Measurements from ENCODE around the gene TOMM40. TPM values are rescaled to one million over a fixed set of nuclear protein-coding genes. Genes with fewer than 3 reads are reported as not detected.
A peak's percentile ranks its signal among the peaks of the same experiment; 100 is the strongest.

The TOMM40 gene
- total and polyA plus RNA-seq, 2 of the 13 experiments (the other 11 are each of a cell fraction or from before 2014, with no cell fraction given) = 72.0 to 110 TPM

DNA sequence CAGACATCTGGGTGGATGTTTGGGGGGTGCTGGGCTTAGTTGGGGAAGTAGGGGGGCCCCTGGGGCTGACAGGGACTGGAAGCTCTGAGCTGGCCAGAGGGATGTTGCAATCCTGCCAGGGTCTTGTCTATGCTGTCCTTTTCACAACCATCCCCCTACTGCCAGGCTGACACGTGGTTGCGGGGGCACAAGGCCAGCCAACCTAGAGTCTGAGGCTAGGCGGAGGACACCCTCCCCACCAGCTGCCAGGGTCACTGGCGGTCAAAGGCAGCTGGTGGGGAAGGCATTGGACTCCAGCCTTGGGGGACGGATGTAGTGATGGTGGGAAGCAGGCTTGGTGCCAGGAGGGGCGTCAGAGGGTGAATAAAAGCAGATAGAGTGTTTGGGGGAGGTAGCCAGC lies 21.8 kb downstream of the TOMM40 start (continued):
- TF ChIP-seq, protein P1, sequence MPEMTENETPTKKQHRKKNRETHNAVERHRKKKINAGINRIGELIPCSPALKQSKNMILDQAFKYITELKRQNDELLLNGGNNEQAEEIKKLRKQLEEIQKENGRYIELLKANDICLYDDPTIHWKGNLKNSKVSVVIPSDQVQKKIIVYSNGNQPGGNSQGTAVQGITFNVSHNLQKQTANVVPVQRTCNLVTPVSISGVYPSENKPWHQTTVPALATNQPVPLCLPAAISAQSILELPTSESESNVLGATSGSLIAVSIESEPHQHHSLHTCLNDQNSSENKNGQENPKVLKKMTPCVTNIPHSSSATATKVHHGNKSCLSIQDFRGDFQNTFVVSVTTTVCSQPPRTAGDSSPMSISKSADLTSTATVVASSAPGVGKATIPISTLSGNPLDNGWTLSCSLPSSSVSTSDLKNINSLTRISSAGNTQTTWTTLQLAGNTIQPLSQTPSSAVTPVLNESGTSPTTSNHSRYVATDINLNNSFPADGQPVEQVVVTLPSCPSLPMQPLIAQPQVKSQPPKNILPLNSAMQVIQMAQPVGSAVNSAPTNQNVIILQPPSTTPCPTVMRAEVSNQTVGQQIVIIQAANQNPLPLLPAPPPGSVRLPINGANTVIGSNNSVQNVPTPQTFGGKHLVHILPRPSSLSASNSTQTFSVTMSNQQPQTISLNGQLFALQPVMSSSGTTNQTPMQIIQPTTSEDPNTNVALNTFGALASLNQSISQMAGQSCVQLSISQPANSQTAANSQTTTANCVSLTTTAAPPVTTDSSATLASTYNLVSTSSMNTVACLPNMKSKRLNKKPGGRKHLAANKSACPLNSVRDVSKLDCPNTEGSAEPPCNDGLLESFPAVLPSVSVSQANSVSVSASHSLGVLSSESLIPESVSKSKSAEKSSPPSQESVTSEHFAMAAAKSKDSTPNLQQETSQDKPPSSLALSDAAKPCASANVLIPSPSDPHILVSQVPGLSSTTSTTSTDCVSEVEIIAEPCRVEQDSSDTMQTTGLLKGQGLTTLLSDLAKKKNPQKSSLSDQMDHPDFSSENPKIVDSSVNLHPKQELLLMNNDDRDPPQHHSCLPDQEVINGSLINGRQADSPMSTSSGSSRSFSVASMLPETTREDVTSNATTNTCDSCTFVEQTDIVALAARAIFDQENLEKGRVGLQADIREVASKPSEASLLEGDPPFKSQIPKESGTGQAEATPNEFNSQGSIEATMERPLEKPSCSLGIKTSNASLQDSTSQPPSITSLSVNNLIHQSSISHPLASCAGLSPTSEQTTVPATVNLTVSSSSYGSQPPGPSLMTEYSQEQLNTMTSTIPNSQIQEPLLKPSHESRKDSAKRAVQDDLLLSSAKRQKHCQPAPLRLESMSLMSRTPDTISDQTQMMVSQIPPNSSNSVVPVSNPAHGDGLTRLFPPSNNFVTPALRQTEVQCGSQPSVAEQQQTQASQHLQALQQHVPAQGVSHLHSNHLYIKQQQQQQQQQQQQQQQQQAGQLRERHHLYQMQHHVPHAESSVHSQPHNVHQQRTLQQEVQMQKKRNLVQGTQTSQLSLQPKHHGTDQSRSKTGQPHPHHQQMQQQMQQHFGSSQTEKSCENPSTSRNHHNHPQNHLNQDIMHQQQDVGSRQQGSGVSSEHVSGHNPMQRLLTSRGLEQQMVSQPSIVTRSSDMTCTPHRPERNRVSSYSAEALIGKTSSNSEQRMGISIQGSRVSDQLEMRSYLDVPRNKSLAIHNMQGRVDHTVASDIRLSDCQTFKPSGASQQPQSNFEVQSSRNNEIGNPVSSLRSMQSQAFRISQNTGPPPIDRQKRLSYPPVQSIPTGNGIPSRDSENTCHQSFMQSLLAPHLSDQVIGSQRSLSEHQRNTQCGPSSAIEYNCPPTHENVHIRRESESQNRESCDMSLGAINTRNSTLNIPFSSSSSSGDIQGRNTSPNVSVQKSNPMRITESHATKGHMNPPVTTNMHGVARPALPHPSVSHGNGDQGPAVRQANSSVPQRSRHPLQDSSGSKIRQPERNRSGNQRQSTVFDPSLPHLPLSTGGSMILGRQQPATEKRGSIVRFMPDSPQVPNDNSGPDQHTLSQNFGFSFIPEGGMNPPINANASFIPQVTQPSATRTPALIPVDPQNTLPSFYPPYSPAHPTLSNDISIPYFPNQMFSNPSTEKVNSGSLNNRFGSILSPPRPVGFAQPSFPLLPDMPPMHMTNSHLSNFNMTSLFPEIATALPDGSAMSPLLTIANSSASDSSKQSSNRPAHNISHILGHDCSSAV (CRISPR knock-in tag; IDR thresholded peaks at IDR 0.05; ENCODE audit: borderline replicate concordance) = no peak
- peak in 1 of 2 experiments; percentile 79; a peak in 2 of 4 replicates for TF ChIP-seq EP300 (IDR thresholded peaks at IDR 0.05; ENCODE audit: low read depth in 2 of 2, low read length in 2 of 2)
- peak; percentile 82 for TF ChIP-seq EP300 (CRISPR knock-in tag; IDR thresholded peaks at IDR 0.05; ENCODE audit: borderline replicate concordance)
- TF ChIP-seq, protein P2, sequence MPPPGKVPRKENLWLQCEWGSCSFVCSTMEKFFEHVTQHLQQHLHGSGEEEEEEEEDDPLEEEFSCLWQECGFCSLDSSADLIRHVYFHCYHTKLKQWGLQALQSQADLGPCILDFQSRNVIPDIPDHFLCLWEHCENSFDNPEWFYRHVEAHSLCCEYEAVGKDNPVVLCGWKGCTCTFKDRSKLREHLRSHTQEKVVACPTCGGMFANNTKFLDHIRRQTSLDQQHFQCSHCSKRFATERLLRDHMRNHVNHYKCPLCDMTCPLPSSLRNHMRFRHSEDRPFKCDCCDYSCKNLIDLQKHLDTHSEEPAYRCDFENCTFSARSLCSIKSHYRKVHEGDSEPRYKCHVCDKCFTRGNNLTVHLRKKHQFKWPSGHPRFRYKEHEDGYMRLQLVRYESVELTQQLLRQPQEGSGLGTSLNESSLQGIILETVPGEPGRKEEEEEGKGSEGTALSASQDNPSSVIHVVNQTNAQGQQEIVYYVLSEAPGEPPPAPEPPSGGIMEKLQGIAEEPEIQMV (CRISPR knock-in tag; IDR thresholded peaks at IDR 0.05; ENCODE audit: low read depth) = no peak
- TF ChIP-seq, protein P3, sequence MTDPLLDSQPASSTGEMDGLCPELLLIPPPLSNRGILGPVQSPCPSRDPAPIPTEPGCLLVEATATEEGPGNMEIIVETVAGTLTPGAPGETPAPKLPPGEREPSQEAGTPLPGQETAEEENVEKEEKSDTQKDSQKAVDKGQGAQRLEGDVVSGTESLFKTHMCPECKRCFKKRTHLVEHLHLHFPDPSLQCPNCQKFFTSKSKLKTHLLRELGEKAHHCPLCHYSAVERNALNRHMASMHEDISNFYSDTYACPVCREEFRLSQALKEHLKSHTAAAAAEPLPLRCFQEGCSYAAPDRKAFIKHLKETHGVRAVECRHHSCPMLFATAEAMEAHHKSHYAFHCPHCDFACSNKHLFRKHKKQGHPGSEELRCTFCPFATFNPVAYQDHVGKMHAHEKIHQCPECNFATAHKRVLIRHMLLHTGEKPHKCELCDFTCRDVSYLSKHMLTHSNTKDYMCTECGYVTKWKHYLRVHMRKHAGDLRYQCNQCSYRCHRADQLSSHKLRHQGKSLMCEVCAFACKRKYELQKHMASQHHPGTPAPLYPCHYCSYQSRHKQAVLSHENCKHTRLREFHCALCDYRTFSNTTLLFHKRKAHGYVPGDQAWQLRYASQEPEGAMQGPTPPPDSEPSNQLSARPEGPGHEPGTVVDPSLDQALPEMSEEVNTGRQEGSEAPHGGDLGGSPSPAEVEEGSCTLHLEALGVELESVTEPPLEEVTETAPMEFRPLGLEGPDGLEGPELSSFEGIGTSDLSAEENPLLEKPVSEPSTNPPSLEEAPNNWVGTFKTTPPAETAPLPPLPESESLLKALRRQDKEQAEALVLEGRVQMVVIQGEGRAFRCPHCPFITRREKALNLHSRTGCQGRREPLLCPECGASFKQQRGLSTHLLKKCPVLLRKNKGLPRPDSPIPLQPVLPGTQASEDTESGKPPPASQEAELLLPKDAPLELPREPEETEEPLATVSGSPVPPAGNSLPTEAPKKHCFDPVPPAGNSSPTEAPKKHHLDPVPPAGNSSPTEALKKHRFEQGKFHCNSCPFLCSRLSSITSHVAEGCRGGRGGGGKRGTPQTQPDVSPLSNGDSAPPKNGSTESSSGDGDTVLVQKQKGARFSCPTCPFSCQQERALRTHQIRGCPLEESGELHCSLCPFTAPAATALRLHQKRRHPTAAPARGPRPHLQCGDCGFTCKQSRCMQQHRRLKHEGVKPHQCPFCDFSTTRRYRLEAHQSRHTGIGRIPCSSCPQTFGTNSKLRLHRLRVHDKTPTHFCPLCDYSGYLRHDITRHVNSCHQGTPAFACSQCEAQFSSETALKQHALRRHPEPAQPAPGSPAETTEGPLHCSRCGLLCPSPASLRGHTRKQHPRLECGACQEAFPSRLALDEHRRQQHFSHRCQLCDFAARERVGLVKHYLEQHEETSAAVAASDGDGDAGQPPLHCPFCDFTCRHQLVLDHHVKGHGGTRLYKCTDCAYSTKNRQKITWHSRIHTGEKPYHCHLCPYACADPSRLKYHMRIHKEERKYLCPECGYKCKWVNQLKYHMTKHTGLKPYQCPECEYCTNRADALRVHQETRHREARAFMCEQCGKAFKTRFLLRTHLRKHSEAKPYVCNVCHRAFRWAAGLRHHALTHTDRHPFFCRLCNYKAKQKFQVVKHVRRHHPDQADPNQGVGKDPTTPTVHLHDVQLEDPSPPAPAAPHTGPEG (CRISPR knock-in tag; IDR thresholded peaks at IDR 0.05) = no peak
- TF ChIP-seq ESRRA (CRISPR knock-in tag; IDR thresholded peaks at IDR 0.05; ENCODE audit: low read depth) = peak; percentile 78; the same call in 1 of the 2 replicates
- TF ChIP-seq, protein P4, sequence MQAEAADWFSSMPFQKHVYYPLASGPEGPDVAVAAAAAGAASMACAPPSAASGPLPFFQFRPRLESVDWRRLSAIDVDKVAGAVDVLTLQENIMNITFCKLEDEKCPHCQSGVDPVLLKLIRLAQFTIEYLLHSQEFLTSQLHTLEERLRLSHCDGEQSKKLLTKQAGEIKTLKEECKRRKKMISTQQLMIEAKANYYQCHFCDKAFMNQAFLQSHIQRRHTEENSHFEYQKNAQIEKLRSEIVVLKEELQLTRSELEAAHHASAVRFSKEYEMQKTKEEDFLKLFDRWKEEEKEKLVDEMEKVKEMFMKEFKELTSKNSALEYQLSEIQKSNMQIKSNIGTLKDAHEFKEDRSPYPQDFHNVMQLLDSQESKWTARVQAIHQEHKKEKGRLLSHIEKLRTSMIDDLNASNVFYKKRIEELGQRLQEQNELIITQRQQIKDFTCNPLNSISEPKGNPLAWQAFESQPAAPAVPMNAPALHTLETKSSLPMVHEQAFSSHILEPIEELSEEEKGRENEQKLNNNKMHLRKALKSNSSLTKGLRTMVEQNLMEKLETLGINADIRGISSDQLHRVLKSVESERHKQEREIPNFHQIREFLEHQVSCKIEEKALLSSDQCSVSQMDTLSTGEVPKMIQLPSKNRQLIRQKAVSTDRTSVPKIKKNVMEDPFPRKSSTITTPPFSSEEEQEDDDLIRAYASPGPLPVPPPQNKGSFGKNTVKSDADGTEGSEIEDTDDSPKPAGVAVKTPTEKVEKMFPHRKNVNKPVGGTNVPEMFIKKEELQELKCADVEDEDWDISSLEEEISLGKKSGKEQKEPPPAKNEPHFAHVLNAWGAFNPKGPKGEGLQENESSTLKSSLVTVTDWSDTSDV (CRISPR knock-in tag; IDR thresholded peaks at IDR 0.05) = no peak
- no peak for TF ChIP-seq ZNF20 (CRISPR knock-in tag; IDR thresholded peaks at IDR 0.05)
- TF ChIP-seq ZNF572 (CRISPR knock-in tag; IDR thresholded peaks at IDR 0.05) = no peak

Data from HepG2 (cell line).